Osteoblast (primary cell): ENCODE measurements around the gene HIGD1B. TPM values are rescaled to one million over a fixed set of nuclear protein-coding genes. Genes with fewer than 3 reads are reported as not detected.
A peak's percentile ranks its signal among the peaks of the same experiment; 100 is the strongest.

ENCODE experiments used
- DNase-seq: peaks from one replicate; pipeline ENCODE4 v3.0.0; 2011; ENCODE audit warnings: low spot score, mixed read lengths; ENCODE audit not compliant: insufficient read length; ENCODE audit errors: missing footprints
- H2AFZ ChIP-seq: 2 replicates; pipeline ENCODE4 v1.6.0; 2011; ENCODE audit warnings: mild to moderate bottlenecking, low read length
- H3K27ac ChIP-seq: 2 replicates; pipeline ENCODE4 v1.5.1; 2011; ENCODE audit warnings: mild to moderate bottlenecking, low read depth, low read length, moderate library complexity
- H3K27me3 ChIP-seq: 2 replicates; pipeline ENCODE4 v1.6.0; 2012; ENCODE audit warnings: mild to moderate bottlenecking, control low read depth, inconsistent platforms, low read length, moderate library complexity; ENCODE audit not compliant: insufficient read depth
- H3K36me3 ChIP-seq: 2 replicates; pipeline ENCODE4 v1.5.1; 2011; ENCODE audit warnings: mild to moderate bottlenecking, low read length, control low read depth, moderate library complexity; ENCODE audit not compliant: insufficient read depth
- H3K4me1 ChIP-seq: 2 replicates; pipeline ENCODE4 v1.5.1; 2011; ENCODE audit warnings: mild to moderate bottlenecking, low read length, control low read depth, moderate library complexity; ENCODE audit not compliant: insufficient read depth
- H3K4me2 ChIP-seq: 2 replicates; pipeline ENCODE4 v1.6.0; 2011; ENCODE audit warnings: mild to moderate bottlenecking, low read length; ENCODE audit not compliant: insufficient read depth
- H3K4me3 ChIP-seq: fragments of 200-600 bp; sonication (generic); 3 replicates; pipeline ENCODE4 v1.5.1; 2012; ENCODE audit warnings: mild to moderate bottlenecking, low read length, inconsistent platforms; ENCODE audit not compliant: insufficient read depth
- H3K79me2 ChIP-seq: 2 replicates; pipeline ENCODE4 v1.6.0; 2012; ENCODE audit warnings: mild to moderate bottlenecking, low read length, control low read depth, inconsistent platforms; ENCODE audit not compliant: insufficient read depth
- H3K9me3 ChIP-seq: 2 replicates; pipeline ENCODE4 v1.5.1; 2011; ENCODE audit warnings: low read depth, low read length, control low read depth
- H4K20me1 ChIP-seq: 2 replicates; pipeline ENCODE4 v1.6.0; 2012; ENCODE audit warnings: mild to moderate bottlenecking, low read length, control low read depth; ENCODE audit not compliant: insufficient read depth
- CTCF ChIP-seq: IDR thresholded peaks from 2 replicates; pipeline ENCODE4 v1.5.1; 2011; ENCODE audit warnings: mild to moderate bottlenecking, low read depth, low read length, moderate library complexity; ENCODE audit errors: extremely low read depth
- total RNA-seq: library from RNA; depleted of rRNA; stranded (reverse); fragments of >200 nt; gene quantifications from 2 replicates; pipeline ENCODE4 v1.2.3, GENCODE V29; 2012

The HIGD1B gene
- total RNA-seq, 1 donor, result not detected

- no peak for DNase-seq
- Histone ChIP-seq H3K9me3 (no peaks in the 10 kb centered on the region), H3K4me1 (peaks cover 2% of the 10 kb centered on the region), H2AFZ (no peak overlapping the region), H3K36me3 (no peaks in the 10 kb centered on the region), H3K27ac (no peak overlapping the region), H3K27me3 (no peaks in the 10 kb centered on the region), H3K4me2 (no peak overlapping the region), H3K4me3 (no peak overlapping the region), H4K20me1 (no peaks in the 10 kb centered on the region), H3K79me2 (no peaks in the 10 kb centered on the region)
- no peak for TF ChIP-seq CTCF
Measured at GRCh38 chr17:44840274-44840673, 7.4 kb upstream of the HIGD1B start.

- Histone ChIP-seq H3K4me1 (peaks cover 2% of the 10 kb centered on the region), H2AFZ (no peak overlapping the region), H3K4me3 (no peak overlapping the region), H3K9me3 (no peaks in the 10 kb centered on the region), H3K36me3 (no peaks in the 10 kb centered on the region), H4K20me1 (no peaks in the 10 kb centered on the region), H3K27ac (no peak overlapping the region), H3K4me2 (no peak overlapping the region), H3K27me3 (no peaks in the 10 kb centered on the region), H3K79me2 (no peaks in the 10 kb centered on the region)
- no peak for TF ChIP-seq CTCF
- no peak for DNase-seq
Measured at GRCh38 chr17:44840936-44841335, 6.7 kb upstream of the HIGD1B start.

GRCh38 chr17:44842748-44843147 lies 4.9 kb upstream of the HIGD1B start:
- H2AFZ ChIP-seq, result no peak overlapping the region
- H3K79me2 ChIP-seq, result no peaks in the 10 kb centered on the region
- H4K20me1 ChIP-seq, result no peaks in the 10 kb centered on the region
- no peaks in the 10 kb centered on the region for H3K27me3 ChIP-seq
- H3K27ac ChIP-seq, result no peak overlapping the region
- DNase-seq, result peak; percentile 35
- no peak for TF ChIP-seq CTCF
- H3K9me3 ChIP-seq, result no peaks in the 10 kb centered on the region
- H3K36me3 ChIP-seq, result no peaks in the 10 kb centered on the region
- H3K4me3 ChIP-seq, result no peak overlapping the region
- H3K4me1 ChIP-seq, result peaks cover 2% of the 10 kb centered on the region
- no peak overlapping the region for H3K4me2 ChIP-seq

- Histone ChIP-seq H3K9me3 (no peaks in the 10 kb centered on the region), H3K27ac (no peak overlapping the region), H2AFZ (no peak overlapping the region), H3K79me2 (no peaks in the 10 kb centered on the region), H3K4me3 (no peak overlapping the region), H3K4me2 (no peak overlapping the region), H3K36me3 (no peaks in the 10 kb centered on the region), H4K20me1 (no peaks in the 10 kb centered on the region), H3K27me3 (no peaks in the 10 kb centered on the region), H3K4me1 (peaks cover 2% of the 10 kb centered on the region)
- no peak for TF ChIP-seq CTCF
- DNase-seq, result peak; percentile 43
Measured at GRCh38 chr17:44844390-44844830, 3.3 kb upstream of the HIGD1B start.
